WTC11 (cell line): ENCODE measurements around the gene ALG14. TPM values are rescaled to one million over a fixed set of nuclear protein-coding genes. Genes with fewer than 3 reads are reported as not detected.

Experiments
- ATAC-seq: fragments of 200-7000 bp; cut with Tn5 transposase; 2 replicates; pipeline ENCODE4 v1.10.0; 2021; ENCODE audit warnings: mild to moderate bottlenecking, moderate library complexity
- CTCF ChIA-PET: fragments of 300-600 bp; sonication (Branson Sonifier 250); formaldehyde crosslinking; loops from one replicate; lab custom pipeline; 2021; ENCODE audit warnings: antibody characterized with exemption; lab: Charles Lee
- POLR2A ChIA-PET: fragments of 350-600 bp; sonication (Branson Sonifier 250); formaldehyde crosslinking; loops from one replicate; lab custom pipeline; 2021; ENCODE audit warnings: antibody characterized with exemption; lab: Charles Lee
- DNase-seq: peaks from one replicate; pipeline ENCODE4 v3.0.0; 2021; ENCODE audit warnings: low spot score
- H3K27ac Mint-ChIP-seq: 2 replicates; pipeline ENCODE4 v1.8.0; 2021; ENCODE audit warnings: mixed read lengths
- H3K27me3 Mint-ChIP-seq: 2 replicates; pipeline ENCODE4 v1.8.0; 2021; ENCODE audit warnings: low read depth, mild to moderate bottlenecking, moderate library complexity, mixed read lengths
- H3K36me3 Mint-ChIP-seq: 2 replicates; pipeline ENCODE4 v1.8.0; 2021; ENCODE audit warnings: mixed read lengths
- H3K4me1 Mint-ChIP-seq: 2 replicates; pipeline ENCODE4 v1.8.0; 2022; ENCODE audit warnings: mixed read lengths
- H3K4me3 Mint-ChIP-seq: 2 replicates; pipeline ENCODE4 v1.8.0; 2021; ENCODE audit warnings: mild to moderate bottlenecking, moderate library complexity, mixed read lengths
- H3K9me3 Mint-ChIP-seq: 2 replicates; pipeline ENCODE4 v1.8.0; 2021; ENCODE audit warnings: mixed read lengths
- ATF3 ChIP-seq: sonication (generic); formaldehyde crosslinking; conservative IDR thresholded peaks from 2 replicates; pipeline ENCODE4 v1.8.1; 2022; ENCODE audit warnings: mild to moderate bottlenecking, missing genetic modification reagents
- CREB1 ChIP-seq: sonication (generic); formaldehyde crosslinking; IDR thresholded peaks from 2 replicates; pipeline ENCODE4 v1.8.0; 2023; ENCODE audit warnings: mild to moderate bottlenecking, missing genetic modification reagents
- FOXJ3 ChIP-seq: sonication (generic); formaldehyde crosslinking; IDR thresholded peaks from 2 replicates; pipeline ENCODE4 v1.9.0; 2021; ENCODE audit warnings: missing genetic modification reagents, mild to moderate bottlenecking, borderline replicate concordance
- FOXP4 ChIP-seq: sonication (generic); formaldehyde crosslinking; IDR thresholded peaks from 2 replicates; pipeline ENCODE4 v1.8.0; 2022; ENCODE audit warnings: mild to moderate bottlenecking, missing genetic modification reagents
- GABPB1 ChIP-seq: sonication (generic); formaldehyde crosslinking; IDR thresholded peaks from 2 replicates; pipeline ENCODE4 v1.8.1; 2023; ENCODE audit warnings: mild to moderate bottlenecking, missing genetic modification reagents
- GRHL2 ChIP-seq: fragments of 250-450 bp; sonication (Bioruptor Pico); IDR thresholded peaks from 2 replicates; pipeline ENCODE4 v1.8.0; 2022; ENCODE audit warnings: mild to moderate bottlenecking, moderate library complexity; ENCODE audit not compliant: insufficient replicate concordance, severe bottlenecking
- HMGA2 ChIP-seq: fragments of 250-450 bp; sonication (Bioruptor Pico); IDR thresholded peaks from 2 replicates; pipeline ENCODE4 v1.4.0; 2021; ENCODE audit warnings: mild to moderate bottlenecking, moderate library complexity
- NFATC4 ChIP-seq: fragments of 250-450 bp; sonication (Bioruptor Pico); IDR thresholded peaks from 2 replicates; pipeline ENCODE4 v1.9.0; 2021; ENCODE audit warnings: mild to moderate bottlenecking
- NR3C1 ChIP-seq: sonication (generic); formaldehyde crosslinking; conservative IDR thresholded peaks from 2 replicates; pipeline ENCODE4 v1.8.1; 2023; ENCODE audit warnings: low read depth, mild to moderate bottlenecking, missing genetic modification reagents
- PRRX2 ChIP-seq: fragments of 250-450 bp; sonication (Bioruptor Pico); IDR thresholded peaks from 2 replicates; pipeline ENCODE4 v1.8.0; 2021; ENCODE audit warnings: mild to moderate bottlenecking
- RORB ChIP-seq: fragments of 250-450 bp; sonication (Bioruptor Pico); IDR thresholded peaks from 2 replicates; pipeline ENCODE4 v1.9.0; 2021; ENCODE audit warnings: mild to moderate bottlenecking
- SP1 ChIP-seq: sonication (generic); formaldehyde crosslinking; conservative IDR thresholded peaks from 2 replicates; pipeline ENCODE4 v1.8.1; 2022; ENCODE audit warnings: missing genetic modification reagents
- ZBTB21 ChIP-seq: sonication (generic); formaldehyde crosslinking; IDR thresholded peaks from 2 replicates; pipeline ENCODE4 v1.8.1; 2023; ENCODE audit warnings: mild to moderate bottlenecking, missing genetic modification reagents, borderline replicate concordance
- ZBTB43 ChIP-seq: sonication (generic); formaldehyde crosslinking; IDR thresholded peaks from 2 replicates; pipeline ENCODE4 v1.8.1; 2023; ENCODE audit warnings: mild to moderate bottlenecking, missing genetic modification reagents
- ZNF121 ChIP-seq: sonication (generic); formaldehyde crosslinking; IDR thresholded peaks from 2 replicates; pipeline ENCODE4 v1.8.0; 2023; ENCODE audit warnings: missing genetic modification reagents
- ZNF232 ChIP-seq: sonication (generic); formaldehyde crosslinking; IDR thresholded peaks from 2 replicates; pipeline ENCODE4 v1.8.0; 2022; ENCODE audit warnings: mild to moderate bottlenecking, missing genetic modification reagents
- ZNF317 ChIP-seq: sonication (generic); formaldehyde crosslinking; IDR thresholded peaks from 2 replicates; pipeline ENCODE4 v1.8.1; 2023; ENCODE audit warnings: low read depth, mild to moderate bottlenecking, moderate library complexity, missing genetic modification reagents, borderline replicate concordance
- total RNA-seq: library from RNA; stranded (reverse); gene quantifications from 3 replicates; pipeline ENCODE4 v1.2.3, GENCODE V29; 2021
- TF ChIP-seq, protein P1 (sequence below): fragments of 250-450 bp; sonication (Bioruptor Pico); IDR thresholded peaks from 2 replicates; pipeline ENCODE4 v2.1.2; 2022; ENCODE audit warnings: mild to moderate bottlenecking, moderate library complexity
- TF ChIP-seq, protein P2 (sequence below): sonication (generic); formaldehyde crosslinking; IDR thresholded peaks from 2 replicates; pipeline ENCODE4 v1.8.1; 2023; ENCODE audit warnings: mild to moderate bottlenecking, missing genetic modification reagents, borderline replicate concordance
- TF ChIP-seq, protein P3 (sequence below): sonication (generic); formaldehyde crosslinking; IDR thresholded peaks from 2 replicates; pipeline ENCODE4 v1.8.1; 2022; ENCODE audit warnings: mild to moderate bottlenecking, moderate library complexity, missing genetic modification reagents

ALG14 gene
- total RNA-seq, 1 experiment from 2014 or later, result 2.3 TPM

GRCh38 chr1:95115708-95116137, 43.0 kb upstream of the ALG14 start (continued):
- TF ChIP-seq ATF3 (CRISPR knock-in tag) (no peak), RORB (CRISPR knock-in tag) (no peak)

- no peaks in the 10 kb centered on the region for H3K9me3 Mint-ChIP-seq
- ChIA-PET POLR2A (no interaction called here), CTCF (interaction anchor here (1.6 kb wide), 1 partner anchor 120 kb away, joined by 5 read pairs; the partner anchor contains the start of gene RWDD3)
- peaks cover 14% of the 10 kb centered on the region for H3K27me3 Mint-ChIP-seq
- no peak for DNase-seq
- no peak overlapping the region for H3K27ac Mint-ChIP-seq
- ATAC-seq, result no peak
- no peak overlapping the region for H3K4me3 Mint-ChIP-seq
- H3K36me3 Mint-ChIP-seq, result no peaks in the 10 kb centered on the region
- H3K4me1 Mint-ChIP-seq, result peaks cover 14% of the 10 kb centered on the region
- TF ChIP-seq FOXJ3 (CRISPR knock-in tag), result no peak
- TF ChIP-seq, protein P1, sequence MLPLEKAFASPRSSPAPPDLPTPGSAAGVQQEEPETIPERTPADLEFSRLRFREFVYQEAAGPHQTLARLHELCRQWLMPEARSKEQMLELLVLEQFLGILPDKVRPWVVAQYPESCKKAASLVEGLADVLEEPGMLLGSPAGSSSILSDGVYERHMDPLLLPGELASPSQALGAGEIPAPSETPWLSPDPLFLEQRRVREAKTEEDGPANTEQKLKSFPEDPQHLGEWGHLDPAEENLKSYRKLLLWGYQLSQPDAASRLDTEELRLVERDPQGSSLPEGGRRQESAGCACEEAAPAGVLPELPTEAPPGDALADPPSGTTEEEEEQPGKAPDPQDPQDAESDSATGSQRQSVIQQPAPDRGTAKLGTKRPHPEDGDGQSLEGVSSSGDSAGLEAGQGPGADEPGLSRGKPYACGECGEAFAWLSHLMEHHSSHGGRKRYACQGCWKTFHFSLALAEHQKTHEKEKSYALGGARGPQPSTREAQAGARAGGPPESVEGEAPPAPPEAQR, result no peak
- no peak for TF ChIP-seq ZNF317 (CRISPR knock-in tag)
- TF ChIP-seq GABPB1 (CRISPR knock-in tag), result no peak
- no peak for TF ChIP-seq HMGA2
- TF ChIP-seq SP1 (CRISPR knock-in tag), result no peak
- TF ChIP-seq FOXP4 (CRISPR knock-in tag), result no peak
- no peak for TF ChIP-seq GRHL2 (CRISPR knock-in tag)
- no peak for TF ChIP-seq ZBTB21 (CRISPR knock-in tag)
- TF ChIP-seq, protein P2, sequence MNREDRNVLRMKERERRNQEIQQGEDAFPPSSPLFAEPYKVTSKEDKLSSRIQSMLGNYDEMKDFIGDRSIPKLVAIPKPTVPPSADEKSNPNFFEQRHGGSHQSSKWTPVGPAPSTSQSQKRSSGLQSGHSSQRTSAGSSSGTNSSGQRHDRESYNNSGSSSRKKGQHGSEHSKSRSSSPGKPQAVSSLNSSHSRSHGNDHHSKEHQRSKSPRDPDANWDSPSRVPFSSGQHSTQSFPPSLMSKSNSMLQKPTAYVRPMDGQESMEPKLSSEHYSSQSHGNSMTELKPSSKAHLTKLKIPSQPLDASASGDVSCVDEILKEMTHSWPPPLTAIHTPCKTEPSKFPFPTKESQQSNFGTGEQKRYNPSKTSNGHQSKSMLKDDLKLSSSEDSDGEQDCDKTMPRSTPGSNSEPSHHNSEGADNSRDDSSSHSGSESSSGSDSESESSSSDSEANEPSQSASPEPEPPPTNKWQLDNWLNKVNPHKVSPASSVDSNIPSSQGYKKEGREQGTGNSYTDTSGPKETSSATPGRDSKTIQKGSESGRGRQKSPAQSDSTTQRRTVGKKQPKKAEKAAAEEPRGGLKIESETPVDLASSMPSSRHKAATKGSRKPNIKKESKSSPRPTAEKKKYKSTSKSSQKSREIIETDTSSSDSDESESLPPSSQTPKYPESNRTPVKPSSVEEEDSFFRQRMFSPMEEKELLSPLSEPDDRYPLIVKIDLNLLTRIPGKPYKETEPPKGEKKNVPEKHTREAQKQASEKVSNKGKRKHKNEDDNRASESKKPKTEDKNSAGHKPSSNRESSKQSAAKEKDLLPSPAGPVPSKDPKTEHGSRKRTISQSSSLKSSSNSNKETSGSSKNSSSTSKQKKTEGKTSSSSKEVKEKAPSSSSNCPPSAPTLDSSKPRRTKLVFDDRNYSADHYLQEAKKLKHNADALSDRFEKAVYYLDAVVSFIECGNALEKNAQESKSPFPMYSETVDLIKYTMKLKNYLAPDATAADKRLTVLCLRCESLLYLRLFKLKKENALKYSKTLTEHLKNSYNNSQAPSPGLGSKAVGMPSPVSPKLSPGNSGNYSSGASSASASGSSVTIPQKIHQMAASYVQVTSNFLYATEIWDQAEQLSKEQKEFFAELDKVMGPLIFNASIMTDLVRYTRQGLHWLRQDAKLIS, result no peak
- no peak for TF ChIP-seq CREB1 (CRISPR knock-in tag)
- TF ChIP-seq NR3C1, result no peak
- no peak for TF ChIP-seq NFATC4 (CRISPR knock-in tag)
- TF ChIP-seq, protein P3, sequence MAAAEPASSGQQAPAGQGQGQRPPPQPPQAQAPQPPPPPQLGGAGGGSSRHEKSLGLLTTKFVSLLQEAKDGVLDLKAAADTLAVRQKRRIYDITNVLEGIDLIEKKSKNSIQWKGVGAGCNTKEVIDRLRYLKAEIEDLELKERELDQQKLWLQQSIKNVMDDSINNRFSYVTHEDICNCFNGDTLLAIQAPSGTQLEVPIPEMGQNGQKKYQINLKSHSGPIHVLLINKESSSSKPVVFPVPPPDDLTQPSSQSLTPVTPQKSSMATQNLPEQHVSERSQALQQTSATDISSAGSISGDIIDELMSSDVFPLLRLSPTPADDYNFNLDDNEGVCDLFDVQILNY (CRISPR knock-in tag), result no peak
- TF ChIP-seq ZNF121 (CRISPR knock-in tag), result no peak
- TF ChIP-seq ZNF232, result no peak
- TF ChIP-seq RORB (CRISPR knock-in tag), result no peak
- no peak for TF ChIP-seq PRRX2 (CRISPR knock-in tag)
- no peak for TF ChIP-seq ZBTB43 (CRISPR knock-in tag)
Measured at GRCh38 chr1:95113684-95114083, 40.9 kb upstream of the ALG14 start.
